ENCODE measurements around the gene PANK1.

Gene PANK1

DNA sequence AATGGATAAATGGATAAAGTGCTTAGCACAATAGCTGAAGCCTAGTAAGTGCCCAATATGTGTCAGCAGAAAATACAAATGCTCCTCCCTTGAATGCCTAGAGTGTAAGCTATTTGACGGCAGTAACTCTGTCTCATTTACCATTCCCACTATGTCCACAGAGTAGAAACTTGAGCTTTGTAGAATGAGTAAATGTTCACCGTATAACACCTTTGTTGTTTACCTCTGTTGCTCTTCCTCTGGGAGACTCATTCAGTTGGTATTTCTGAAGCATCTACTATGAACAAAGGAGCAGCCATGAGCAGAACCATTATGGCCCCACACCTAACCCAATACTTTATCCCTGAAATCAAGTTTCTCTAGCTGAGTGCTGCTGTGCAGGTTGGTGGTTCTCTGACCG is 101.2 kb downstream of the PANK1 start:
- in situ Hi-C loops (cut with MboI; ENCODE audit: low sequenced_read_pairs), result no loop called here

DNA sequence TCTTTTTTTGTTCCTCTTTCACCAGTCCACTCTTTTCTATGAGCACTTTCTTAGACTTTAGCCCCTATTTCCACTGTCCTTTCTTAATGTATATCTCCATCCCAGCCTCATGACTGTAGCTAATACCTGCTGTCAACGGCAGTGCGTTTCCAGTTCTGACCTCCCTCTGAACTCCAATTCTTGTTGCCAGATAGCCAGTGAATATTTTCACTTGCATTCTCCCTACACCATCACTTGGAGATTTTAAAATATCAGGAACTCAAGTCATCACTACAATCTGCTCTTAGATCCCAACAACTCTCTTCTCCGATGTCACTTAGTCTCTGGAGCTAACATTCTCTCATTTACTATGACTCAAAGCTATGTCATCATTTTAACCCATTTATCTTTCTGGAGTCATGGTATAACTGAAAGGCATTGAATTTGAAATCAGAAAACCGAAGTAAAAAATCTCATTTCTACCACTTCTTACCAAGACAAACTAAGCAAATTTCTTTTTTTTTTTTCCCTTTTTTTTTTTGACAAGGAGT is 104.6 kb downstream of the PANK1 start:
- in situ Hi-C loops (cut with MboI; ENCODE audit: low sequenced_read_pairs), result no loop called here

DNA sequence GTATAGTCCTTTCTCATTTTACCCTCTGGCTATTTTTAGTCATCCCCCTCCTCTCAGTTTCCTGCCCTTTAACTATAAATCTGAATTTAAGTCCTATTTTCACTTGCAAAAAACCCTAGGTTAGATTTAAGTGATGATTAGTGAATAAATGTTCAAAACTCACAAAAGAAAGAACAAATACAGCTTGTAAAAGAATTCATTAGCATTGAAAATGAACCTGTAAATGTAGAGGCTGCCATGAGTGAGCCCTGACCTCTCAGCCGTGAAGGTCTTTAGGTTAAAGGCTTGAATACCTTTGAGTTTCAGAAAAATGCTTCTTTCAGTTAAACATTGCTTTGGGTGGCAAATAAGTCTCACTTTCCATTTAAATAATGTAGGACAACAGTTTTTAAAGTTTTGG is 107.7 kb downstream of the PANK1 start:
- in situ Hi-C loops (cut with MboI; ENCODE audit: low sequenced_read_pairs), result no loop called here

DNA sequence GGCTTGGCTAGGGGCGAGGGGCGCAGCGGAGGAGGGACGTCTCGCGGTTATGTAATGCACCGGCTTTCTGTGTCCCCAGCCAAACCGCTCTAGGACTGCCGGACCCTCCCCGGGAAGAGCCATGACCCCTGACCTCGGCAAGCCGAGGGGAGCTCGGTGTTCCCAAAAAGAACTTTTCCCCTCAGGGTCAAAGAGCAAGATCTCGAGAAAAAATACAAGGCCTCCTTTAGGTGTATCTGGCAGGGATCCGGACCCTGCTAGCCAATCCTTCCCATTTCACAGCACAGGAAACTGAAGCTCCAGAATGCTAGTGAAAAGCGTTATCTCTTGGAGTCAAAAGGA is 109.1 kb downstream of the PANK1 start:
- in situ Hi-C loops (cut with MboI; ENCODE audit: low sequenced_read_pairs), result no loop called here

DNA sequence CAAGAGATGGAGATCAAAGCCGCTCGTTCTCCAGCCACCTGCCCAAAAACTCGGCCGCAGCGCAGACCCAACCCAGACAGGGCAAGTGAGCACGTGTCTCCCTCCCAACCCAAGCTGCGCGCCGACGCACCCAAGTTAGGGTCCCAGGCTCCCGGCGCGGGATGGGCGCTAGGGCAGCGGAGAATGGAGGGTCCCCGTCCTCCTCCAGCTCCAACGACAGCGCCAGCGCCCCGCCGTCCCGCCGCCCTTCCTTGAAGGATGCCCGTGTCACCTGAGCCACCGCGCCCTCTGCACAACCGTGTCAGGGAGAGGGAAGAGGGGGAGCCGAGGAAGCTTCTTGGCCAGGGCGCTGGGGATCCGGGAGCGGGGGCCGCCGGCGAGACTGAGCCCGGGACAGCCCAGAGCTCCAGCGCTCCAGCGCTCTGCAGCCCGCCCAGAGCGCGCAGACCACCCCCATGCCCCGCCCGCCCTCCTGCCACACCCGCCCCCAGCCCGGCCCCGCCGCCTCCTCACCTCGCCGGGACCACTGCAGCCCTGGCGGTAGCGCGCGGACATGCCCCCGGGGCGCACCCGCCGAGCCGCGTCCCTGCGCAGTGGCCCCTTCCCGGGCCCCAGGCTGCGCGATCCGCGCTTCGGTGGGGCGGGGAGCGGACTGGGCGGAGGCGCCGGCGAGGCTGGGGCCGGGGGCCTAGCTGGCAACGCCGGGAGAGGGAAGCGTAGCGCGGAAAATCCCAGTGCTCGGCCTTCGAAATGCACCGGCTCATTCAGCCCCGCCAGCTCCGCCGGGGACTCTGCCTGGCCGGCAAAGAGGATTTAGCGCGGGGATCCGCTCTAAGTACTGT is 109.7 kb downstream of the PANK1 start, which contains the start of gene SLC16A12:
Gene SLC16A12 (minus strand): TSS at position 424 of the 842 bp plus-strand sequence. CDS start 73,016 bp downstream, outside the sequence.
- in situ Hi-C loops (cut with MboI; ENCODE audit: low sequenced_read_pairs), result no loop called here

DNA sequence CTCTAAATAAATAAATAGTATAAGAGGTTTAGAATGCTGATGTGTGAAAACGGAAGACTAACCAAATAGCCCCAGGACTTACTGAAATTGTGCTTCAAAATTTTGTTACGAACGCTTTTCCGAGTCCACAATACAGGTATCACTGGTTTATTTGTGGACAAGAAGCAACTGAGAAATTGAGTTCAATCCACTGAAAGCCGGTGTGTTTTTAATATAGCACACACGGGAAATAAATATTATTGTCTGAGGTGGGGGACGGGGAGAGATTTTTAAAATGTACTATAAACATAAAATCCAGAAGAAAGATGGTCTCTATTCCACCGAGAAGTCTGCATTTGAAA is 110.2 kb downstream of the PANK1 start:
- in situ Hi-C loops (cut with MboI; ENCODE audit: low sequenced_read_pairs), result no loop called here
